K562 (cell line): ENCODE results near the gene UNC80. TPM values are rescaled to one million over a fixed set of nuclear protein-coding genes. Genes with fewer than 3 reads are reported as not detected.

Experiments
- ATAC-seq: fragments of 200-7000 bp; cut with Tn5 transposase; 3 replicates; pipeline ENCODE4 v1.9.1; 2020; ENCODE audit warnings: moderate library complexity
- BruUV-seq: library from RNA; stranded (reverse); fragments of 400-500 nt; replicated peaks from 2 replicates; lab custom pipeline; 2021; lab: Mats Ljungman, UMichigan
- CTCF ChIA-PET: fragments of 300-600 bp; formaldehyde crosslinking; extraction: SDS; loops from one replicate; lab custom pipeline; 2021; ENCODE audit warnings: low intra/inter-chr PET ratio; lab: Yijun Ruan, JAX
- POLR2A ChIA-PET: fragments of 300-600, 350-650 bp; sonication (Branson Sonifier 250); formaldehyde crosslinking; extraction: SDS; loops from one replicate; lab custom pipeline; 2021; ENCODE audit warnings: antibody characterized with exemption, inconsistent platforms; lab: Yijun Ruan, JAX
- DNase-seq, 4 experiments: peaks; one replicate each; pipeline versions ENCODE4 v3.0.0 to v3.0.0-alpha.2; 2011 to 2018; ENCODE audit warnings: low spot score in 3 of 4, mixed read lengths in 3 of 4; ENCODE audit errors: extremely low read depth in 1 of 4
- FAIRE-seq: peaks from 2 replicates; lab custom pipeline; 2011; peaks lifted over from hg19 to GRCh38; lab: Jason Lieb, UNC
- H2AFZ ChIP-seq: 2 replicates; pipeline ENCODE4 v1.6.0; 2011; ENCODE audit warnings: low read depth, low read length, control low read depth, inconsistent platforms
- H3K27ac ChIP-seq: fragments of 200-600 bp; 3 replicates; pipeline ENCODE4 v1.8.0; 2011; ENCODE audit warnings: low read depth, mild to moderate bottlenecking, control low read depth, inconsistent platforms, low read length, moderate library complexity, mixed read lengths; ENCODE audit errors: extremely low read depth
- H3K27me3 ChIP-seq, 2 experiments: fragments of 300-600 bp in 1 of 2; 2 replicates in 1 of 2; 3 replicates in 1 of 2; pipeline versions ENCODE4 v1.6.0 to v1.8.0; 2011; ENCODE audit warnings: inconsistent platforms in 2 of 2, low read length in 2 of 2, mild to moderate bottlenecking in 1 of 2, mixed read lengths in 1 of 2, moderate library complexity in 1 of 2; ENCODE audit not compliant: control insufficient read depth in 2 of 2, insufficient read depth in 2 of 2
- H3K36me3 ChIP-seq: fragments of 300-600 bp; 3 replicates; pipeline ENCODE4 v1.8.0; 2011; ENCODE audit warnings: mild to moderate bottlenecking, low read length, inconsistent platforms; ENCODE audit not compliant: control insufficient read depth, insufficient read depth
- H3K4me1 ChIP-seq, 2 experiments: fragments of 200-600 bp in 1 of 2; replicated peaks in 1 of 2; 2 replicates in 1 of 2; 3 replicates in 1 of 2; pipeline versions ENCODE4 v1.5.1 to v1.8.0; 2011; ENCODE audit warnings: inconsistent platforms in 2 of 2, low read length in 2 of 2, mild to moderate bottlenecking in 1 of 2, mixed read lengths in 1 of 2, moderate library complexity in 1 of 2; ENCODE audit not compliant: control insufficient read depth in 2 of 2, insufficient read depth in 2 of 2
- H3K4me2 ChIP-seq: 2 replicates; pipeline ENCODE4 v1.6.1; 2011; ENCODE audit warnings: low read length, control low read depth, inconsistent platforms, mixed read lengths; ENCODE audit not compliant: insufficient read depth
- H3K4me3 ChIP-seq: fragments of 200-600 bp; sonication (generic), shearing (Covaris generic); 2 replicates; pipeline ENCODE4 v1.5.1; 2016; ENCODE audit warnings: control low read depth, inconsistent platforms
- H3K79me2 ChIP-seq: fragments of 200-600 bp; 3 replicates; pipeline ENCODE4 v1.8.0; 2011; ENCODE audit warnings: low read length, inconsistent platforms; ENCODE audit not compliant: control insufficient read depth, insufficient read depth
- H3K9ac ChIP-seq, 2 experiments: 2 replicates each; pipeline versions ENCODE4 v1.6.0 to v1.6.1; 2011; ENCODE audit warnings: low read depth in 2 of 2, low read length in 2 of 2, control low read depth in 1 of 2, inconsistent platforms in 1 of 2, mild to moderate bottlenecking in 1 of 2, mixed read lengths in 1 of 2; ENCODE audit not compliant: insufficient read depth in 1 of 2
- H3K9me1 ChIP-seq: one replicate; pipeline ENCODE4 v1.6.0; 2011; ENCODE audit warnings: inconsistent platforms, mild to moderate bottlenecking, low read length, moderate library complexity; ENCODE audit not compliant: control insufficient read depth, insufficient read depth
- H3K9me3 ChIP-seq: replicated peaks from 2 replicates; pipeline ENCODE4 v1.5.1; 2011; ENCODE audit warnings: low read depth, low read length, inconsistent platforms; ENCODE audit not compliant: control insufficient read depth, insufficient read depth
- H4K20me1 ChIP-seq: replicated peaks from 2 replicates; pipeline ENCODE4 v1.6.1; 2011; ENCODE audit warnings: low read length, inconsistent platforms, mixed read lengths; ENCODE audit not compliant: control insufficient read depth, insufficient read depth
- ESRRB ChIP-seq: fragments of 250-450 bp; sonication (Bioruptor Pico); IDR thresholded peaks from 2 replicates; pipeline ENCODE4 v1.5.0; 2020; ENCODE audit warnings: mild to moderate bottlenecking, moderate library complexity, borderline replicate concordance
- FOS ChIP-seq: IDR thresholded peaks from 3 replicates; pipeline ENCODE4 v1.6.1; 2011; ENCODE audit not compliant: insufficient read length; ENCODE audit errors: extremely low read depth
- GMEB1 ChIP-seq: fragments of 250-450 bp; sonication (Bioruptor Pico); IDR thresholded peaks from 2 replicates; pipeline ENCODE4 v1.4.0; 2020; ENCODE audit warnings: mild to moderate bottlenecking
- HDAC3 ChIP-seq: fragments of 450-650 bp; IDR thresholded peaks from 2 replicates; pipeline ENCODE4 v1.6.1; 2018; ENCODE audit warnings: borderline replicate concordance, mild to moderate bottlenecking, moderate library complexity; ENCODE audit not compliant: partially characterized antibody
- MAX ChIP-seq: sonication (generic); formaldehyde crosslinking; IDR thresholded peaks from 2 replicates; pipeline ENCODE4 v1.9.0; 2022; ENCODE audit warnings: mild to moderate bottlenecking, missing genetic modification reagents
- MXI1 ChIP-seq: IDR thresholded peaks from 2 replicates; pipeline ENCODE4 v1.6.1; 2011; ENCODE audit warnings: low read depth, mild to moderate bottlenecking, improper control_type of control experiment, low read length
- PHB ChIP-seq: fragments of 250-450 bp; sonication (Bioruptor Pico); IDR thresholded peaks from 2 replicates; pipeline ENCODE4 v1.5.0; 2021
- POLR2A ChIP-seq: fragments of 450-650 bp; conservative IDR thresholded peaks from 2 replicates; pipeline ENCODE4 v1.6.1; 2016
- RBFOX2 ChIP-seq: fragments of 200-400 bp; formaldehyde crosslinking; IDR thresholded peaks from 2 replicates; pipeline ENCODE4 v1.6.1; 2017; ENCODE audit warnings: low read depth, mild to moderate bottlenecking, low read length, moderate library complexity
- RBM17 ChIP-seq: fragments of 200-400 bp; formaldehyde crosslinking; IDR thresholded peaks from 2 replicates; pipeline ENCODE4 v1.6.1; 2017; ENCODE audit warnings: low read depth, mild to moderate bottlenecking, low read length, borderline replicate concordance
- SMAD1 ChIP-seq: fragments of 150-350 bp; IDR thresholded peaks from 2 replicates; pipeline ENCODE4 v1.6.1; 2014; ENCODE audit warnings: low read length, low read depth; ENCODE audit not compliant: partially characterized antibody
- WGBS: fragments of 100-300 bp; shearing (Covaris generic); methylation state at CpG from one replicate; pipeline ENCODE4 v1.1.6; 2016; ENCODE audit warnings: low coverage, mixed read lengths; ENCODE audit not compliant: insufficient coverage; ENCODE audit errors: missing lambda C conversion rate; 5-methylcytosine and 5-hydroxymethylcytosine counted together
- in situ Hi-C: fragments of 300-500 bp; cut with MboI; formaldehyde crosslinking; loops from 4 replicates; pipeline ENCODE4 v1.15.0; 2018; ENCODE audit warnings: inconsistent platforms, mixed read lengths
- intact Hi-C: fragments of 100-400 bp; cut with micrococcal nuclease; formaldehyde crosslinking; loops from 2 replicates; pipeline ENCODE4 v1.14.2; 2022
- polyA plus RNA-seq, 8 experiments: library from polyadenylated mRNA; depleted of rRNA in 4 of 8; stranded (reverse) in 5 of 8; unstranded in 3 of 8; fragments of >200 nt; fragmentation: Nextera tagmentation in 2 of 8; fragmentation: Illumina TruSeq in 1 of 8; extraction: Ambion mirVana in 2 of 8; extraction: Trizol in 1 of 8; gene quantifications; 2 replicates each; pipeline versions ENCODE4 v1.2.1 to v1.2.3, GENCODE V29; 2011 to 2014; ENCODE audit warnings: inconsistent platforms in 1 of 8, missing spikeins in 1 of 8
- total RNA-seq, 7 experiments: library from RNA; depleted of rRNA in 6 of 7; stranded (reverse); fragments of >200 nt in 6 of 7; fragmentation: Illumina TruSeq in 2 of 7; extraction: Trizol in 2 of 7; gene quantifications; 2 replicates each; pipeline versions ENCODE4 v1.2.1 to v1.2.3, GENCODE V29; 2011 to 2021; ENCODE audit warnings: low replicate concordance in 1 of 7

The UNC80 gene
- total and polyA plus RNA-seq, 9 of the 15 experiments (the other 6 are each of a cell fraction or from before 2014, with no cell fraction given), result under 0.01 to 0.04 (median 0.01) TPM; not detected in 5

GRCh38 chr2:210035679-210036078 lies 264.0 kb downstream of the UNC80 start:
- Histone ChIP-seq H3K4me2 (no peak overlapping the region), H3K36me3 (no peaks in the 10 kb centered on the region), H2AFZ (no peak overlapping the region), H4K20me1 (no peaks in the 10 kb centered on the region), H3K4me1 (no peaks in the 10 kb centered on the region), H3K9ac (no peak overlapping the region), H3K9me3 (no peaks in the 10 kb centered on the region), H3K9me1 (no peaks in the 10 kb centered on the region), H3K27ac (no peak overlapping the region), H3K79me2 (no peaks in the 10 kb centered on the region), H3K4me3 (no peak overlapping the region), H3K27me3 (no peaks in the 10 kb centered on the region)
- 71% methylated on average over 4 of the region's 4 CpGs for WGBS
- in situ Hi-C loops (no loop called here), intact Hi-C loops (no loop called here)
- BruUV-seq, result no TSS peak
- ATAC-seq (no peak), FAIRE-seq (no peak), DNase-seq (no peak)
- POLR2A ChIA-PET, result no interaction called here
- TF ChIP-seq SMAD1, result no peak
- no peak for TF ChIP-seq MXI1
- no peak for TF ChIP-seq MAX (CRISPR knock-in tag)
- CTCF ChIA-PET, result no interaction called here

- Histone ChIP-seq H3K9me1 (no peaks in the 10 kb centered on the region), H4K20me1 (no peaks in the 10 kb centered on the region), H3K9me3 (no peaks in the 10 kb centered on the region), H3K79me2 (no peaks in the 10 kb centered on the region), H3K27me3 (no peaks in the 10 kb centered on the region), H3K9ac (no peak overlapping the region), H3K4me3 (no peak overlapping the region), H3K27ac (no peak overlapping the region), H3K36me3 (no peaks in the 10 kb centered on the region), H2AFZ (no peak overlapping the region), H3K4me1 (no peaks in the 10 kb centered on the region), H3K4me2 (no peak overlapping the region)
- TF ChIP-seq PHB (CRISPR knock-in tag), result no peak
- TF ChIP-seq GMEB1, result no peak
- no peak for TF ChIP-seq RBFOX2
- no peak for TF ChIP-seq POLR2A
- no peak for TF ChIP-seq RBM17
- no peak for TF ChIP-seq FOS
- no peak for TF ChIP-seq HDAC3
- no peak for TF ChIP-seq MXI1
- no peak for TF ChIP-seq ESRRB
- WGBS, result 88% methylated on average over 3 of the region's 3 CpGs
- ChIA-PET POLR2A (no interaction called here), CTCF (no interaction called here)
- DNase-seq (no peak), ATAC-seq (no peak), FAIRE-seq (no peak)
- intact Hi-C loops, result no loop called here
- in situ Hi-C loops, result no loop called here
- no TSS peak for BruUV-seq
Measured at GRCh38 chr2:210038078-210038477, 266.4 kb downstream of the UNC80 start.
